K562 (cell line): Measurements from ENCODE around the gene FGF21. TPM values are rescaled to one million over a fixed set of nuclear protein-coding genes. Genes with fewer than 3 reads are reported as not detected.

Experiments used
- CBX3 ChIP-seq, 2 experiments: IDR thresholded peaks; 1 replicate in 1 of 2; 2 replicates in 1 of 2; pipeline ENCODE4 v1.6.1; 2012; ENCODE audit warnings: inconsistent platforms in 2 of 2, low read length in 2 of 2, borderline replicate concordance in 1 of 2, control low read depth in 1 of 2
- CCAR2 ChIP-seq: fragments of 200-400 bp; formaldehyde crosslinking; IDR thresholded peaks from 2 replicates; pipeline ENCODE4 v1.6.1; 2017; ENCODE audit warnings: mild to moderate bottlenecking, low read depth, low read length
- HES1 ChIP-seq: fragments of 450-650 bp; IDR thresholded peaks from 2 replicates; pipeline ENCODE4 v1.6.1; 2016; ENCODE audit warnings: low read depth, mild to moderate bottlenecking, moderate library complexity
- NBN ChIP-seq: fragments of 450-650 bp; IDR thresholded peaks from 2 replicates; pipeline ENCODE4 v1.6.1; 2016; ENCODE audit warnings: low read depth, mild to moderate bottlenecking
- PHF8 ChIP-seq: fragments of 200-600 bp; sonication (generic); IDR thresholded peaks from 2 replicates; pipeline ENCODE4 v1.6.1; 2012; ENCODE audit warnings: mixed run types, mild to moderate bottlenecking, inconsistent platforms, low read length, moderate library complexity, borderline replicate concordance
- POLR3A ChIP-seq: IDR thresholded peaks from 2 replicates; pipeline ENCODE4 v1.6.1; 2011; ENCODE audit warnings: borderline replicate concordance, mild to moderate bottlenecking, moderate library complexity; ENCODE audit not compliant: insufficient read length, insufficient read depth; ENCODE audit errors: extremely low read depth
- RAD21 ChIP-seq, 2 experiments: fragments of 250-450 bp in 1 of 2; fragments of 450-650 bp in 1 of 2; sonication (Bioruptor Pico) in 1 of 2; formaldehyde crosslinking in 1 of 2; IDR thresholded peaks in 1 of 2; conservative IDR thresholded peaks in 1 of 2; 2 replicates each; pipeline versions ENCODE4 v1.4.0 to v1.8.0; 2020 to 2022; ENCODE audit warnings: mild to moderate bottlenecking in 2 of 2, moderate library complexity in 1 of 2
- RERE ChIP-seq: sonication (generic); formaldehyde crosslinking; IDR thresholded peaks from 2 replicates; pipeline ENCODE4 v1.8.0; 2023; ENCODE audit warnings: missing genetic modification reagents, mild to moderate bottlenecking, borderline replicate concordance
- SUPT5H ChIP-seq: fragments of 450-650 bp; IDR thresholded peaks from 2 replicates; pipeline ENCODE4 v1.6.1; 2016
- TCF15 ChIP-seq: fragments of 250-450 bp; sonication (Bioruptor Pico); IDR thresholded peaks from 2 replicates; pipeline ENCODE4 v1.8.0; 2022; ENCODE audit warnings: moderate library complexity, mild to moderate bottlenecking, inconsistent platforms
- THRB ChIP-seq: fragments of 450-650 bp; formaldehyde crosslinking; conservative IDR thresholded peaks from 2 replicates; pipeline ENCODE4 v1.4.0; 2022; ENCODE audit warnings: mild to moderate bottlenecking, missing genetic modification characterization
- USF2 ChIP-seq: sonication (generic); formaldehyde crosslinking; IDR thresholded peaks from 2 replicates; pipeline ENCODE4 v1.5.0; 2020; ENCODE audit warnings: missing genetic modification reagents
- ZFP30 ChIP-seq: fragments of 250-450 bp; sonication (Bioruptor Pico); IDR thresholded peaks from 2 replicates; pipeline ENCODE4 v1.8.0; 2022; ENCODE audit warnings: moderate library complexity, mild to moderate bottlenecking, inconsistent platforms, borderline replicate concordance
- ZNF23 ChIP-seq: fragments of 250-450 bp; sonication (Bioruptor Pico); IDR thresholded peaks from 2 replicates; pipeline ENCODE4 v1.4.0; 2020; ENCODE audit warnings: mild to moderate bottlenecking
- ZNF75A ChIP-seq: fragments of 450-650 bp; formaldehyde crosslinking; IDR thresholded peaks from 2 replicates; pipeline ENCODE4 v1.4.0; 2020; ENCODE audit warnings: mild to moderate bottlenecking
- polyA plus RNA-seq, 8 experiments: library from polyadenylated mRNA; depleted of rRNA in 4 of 8; stranded (reverse) in 5 of 8; unstranded in 3 of 8; fragments of >200 nt; fragmentation: Nextera tagmentation in 2 of 8; fragmentation: Illumina TruSeq in 1 of 8; extraction: Ambion mirVana in 2 of 8; extraction: Trizol in 1 of 8; gene quantifications; 2 replicates each; pipeline versions ENCODE4 v1.2.1 to v1.2.3, GENCODE V29; 2011 to 2014; ENCODE audit warnings: inconsistent platforms in 1 of 8, missing spikeins in 1 of 8
- total RNA-seq, 7 experiments: library from RNA; depleted of rRNA in 6 of 7; stranded (reverse); fragments of >200 nt in 6 of 7; fragmentation: Illumina TruSeq in 2 of 7; extraction: Trizol in 2 of 7; gene quantifications; 2 replicates each; pipeline versions ENCODE4 v1.2.1 to v1.2.3, GENCODE V29; 2011 to 2021; ENCODE audit warnings: low replicate concordance in 1 of 7
- TF ChIP-seq, protein P1 (sequence below): fragments of 450-650 bp; formaldehyde crosslinking; IDR thresholded peaks from 2 replicates; pipeline ENCODE4 v1.4.0; 2020; ENCODE audit warnings: mild to moderate bottlenecking, mixed read lengths

The FGF21 gene
- total and polyA plus RNA-seq, 9 of the 15 experiments (the other 6 are each of a cell fraction or from before 2014, with no cell fraction given) = 0.04 to 0.77 (median 0.09) TPM; not detected in 6

DNA sequence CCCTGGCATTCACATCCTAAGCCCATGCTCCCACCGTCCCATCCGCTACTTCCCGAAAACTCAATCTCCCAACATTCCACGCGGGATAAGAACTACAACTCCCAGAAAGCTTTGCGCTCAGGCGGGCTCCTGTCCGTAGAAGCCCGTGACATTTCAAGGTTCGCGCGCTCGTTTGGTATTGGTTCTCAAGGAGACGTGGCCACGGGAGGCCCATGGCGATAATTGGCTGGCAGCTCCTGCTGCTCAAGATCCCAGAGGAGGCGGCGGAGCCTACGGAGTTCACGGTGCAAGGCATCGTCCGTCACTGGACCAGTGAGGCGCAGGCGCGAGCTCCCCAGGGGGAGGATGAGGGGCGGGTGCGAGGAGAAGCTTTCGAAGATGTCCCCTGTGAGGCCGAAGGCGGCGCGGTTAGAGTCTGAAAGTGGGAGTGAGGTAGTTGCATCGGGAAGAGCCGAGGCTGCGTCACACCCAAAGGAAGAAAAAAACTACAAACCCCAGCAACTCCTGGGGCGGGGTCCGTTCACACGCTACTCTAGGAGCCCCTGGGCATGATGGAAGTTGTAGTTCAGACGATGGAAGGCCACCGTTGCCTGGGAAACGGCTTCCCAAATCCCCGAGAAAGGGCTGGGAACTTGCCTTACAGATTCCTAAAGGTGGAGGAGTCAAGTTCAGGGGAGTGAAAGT lies 34.6 kb upstream of the FGF21 start (continued):
- TF ChIP-seq RERE (CRISPR knock-in tag) (no peak), POLR3A (no peak), PHF8 (peak; percentile 64; the same call in 1 of the 2 replicates), USF2 (CRISPR knock-in tag) (peak; percentile 54), CBX3 (IDR thresholded peaks at IDR 0.05; ENCODE audit: borderline replicate concordance in 1 of 2, low read length in 2 of 2) (no peak), RAD21 (CRISPR knock-in tag; conservative IDR thresholded peaks at IDR 0.05 in 1 of 2, IDR thresholded peaks at IDR 0.05 in 1 of 2) (no peak), TCF15 (no peak), CCAR2 (no peak), NBN (no peak), HES1 (no peak), SUPT5H (0 out of 2 replicates have a peak, but pooled peaks have one; percentile 34), ZFP30 (CRISPR knock-in tag) (no peak), ZNF23 (CRISPR knock-in tag) (no peak), THRB (no peak), ZNF75A (no peak)
- TF ChIP-seq, protein P1, sequence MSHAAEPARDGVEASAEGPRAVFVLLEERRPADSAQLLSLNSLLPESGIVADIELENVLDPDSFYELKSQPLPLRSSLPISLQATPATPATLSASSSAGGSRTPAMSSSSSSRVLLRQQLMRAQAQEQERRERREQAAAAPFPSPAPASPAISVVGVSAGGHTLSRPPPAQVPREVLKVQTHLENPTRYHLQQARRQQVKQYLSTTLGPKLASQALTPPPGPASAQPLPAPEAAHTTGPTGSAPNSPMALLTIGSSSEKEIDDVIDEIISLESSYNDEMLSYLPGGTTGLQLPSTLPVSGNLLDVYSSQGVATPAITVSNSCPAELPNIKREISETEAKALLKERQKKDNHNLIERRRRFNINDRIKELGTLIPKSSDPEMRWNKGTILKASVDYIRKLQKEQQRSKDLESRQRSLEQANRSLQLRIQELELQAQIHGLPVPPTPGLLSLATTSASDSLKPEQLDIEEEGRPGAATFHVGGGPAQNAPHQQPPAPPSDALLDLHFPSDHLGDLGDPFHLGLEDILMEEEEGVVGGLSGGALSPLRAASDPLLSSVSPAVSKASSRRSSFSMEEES (CRISPR knock-in tag) = no peak
